HEK293T (cell line): ENCODE measurements around the gene SEL1L3.

Experiments used
- CTCF ChIA-PET: fragments of 350-600 bp; formaldehyde crosslinking; extraction: SDS; loops from one replicate; lab custom pipeline; 2021; ENCODE audit warnings: antibody characterized with exemption, inconsistent platforms; lab: Yijun Ruan, JAX
- POLR2A ChIA-PET: fragments of 350-600 bp; formaldehyde crosslinking; extraction: SDS; loops from one replicate; lab custom pipeline; 2020; ENCODE audit warnings: antibody characterized with exemption, inconsistent platforms; lab: Yijun Ruan, JAX
- DNase-seq: peaks from one replicate; pipeline ENCODE4 v3.0.0; 2012; ENCODE audit warnings: mixed read lengths; ENCODE audit errors: extremely low spot score
- ARNT ChIP-seq: fragments of 450-650 bp; IDR thresholded peaks from 2 replicates; pipeline ENCODE4 v1.6.1; 2017; ENCODE audit warnings: mild to moderate bottlenecking
- BHLHE40 ChIP-seq: fragments of 450-650 bp; IDR thresholded peaks from 2 replicates; pipeline ENCODE4 v1.6.1; 2016; ENCODE audit warnings: mild to moderate bottlenecking, moderate library complexity, borderline replicate concordance
- CTBP1 ChIP-seq: fragments of 450-650 bp; IDR thresholded peaks from 2 replicates; pipeline ENCODE4 v1.6.1; 2016; ENCODE audit warnings: borderline replicate concordance
- ELF4 ChIP-seq: fragments of 450-650 bp; IDR thresholded peaks from 2 replicates; pipeline ENCODE4 v1.6.1; 2017; ENCODE audit warnings: antibody characterized with exemption
- FOXA1 ChIP-seq: fragments of 450-650 bp; IDR thresholded peaks from 2 replicates; pipeline ENCODE4 v1.6.1; 2016; ENCODE audit warnings: mild to moderate bottlenecking
- FOXK2 ChIP-seq: fragments of 450-650 bp; IDR thresholded peaks from 2 replicates; pipeline ENCODE4 v1.6.1; 2016; ENCODE audit warnings: mild to moderate bottlenecking
- FOXM1 ChIP-seq: fragments of 450-650 bp; IDR thresholded peaks from 2 replicates; pipeline ENCODE4 v1.6.1; 2017; ENCODE audit warnings: mild to moderate bottlenecking, borderline replicate concordance
- HDGF ChIP-seq: fragments of 450-650 bp; IDR thresholded peaks from 2 replicates; pipeline ENCODE4 v1.6.1; 2017; ENCODE audit warnings: antibody characterized with exemption, borderline replicate concordance
- L3MBTL2 ChIP-seq: fragments of 450-650 bp; conservative IDR thresholded peaks from 2 replicates; pipeline ENCODE4 v1.6.1; 2016; ENCODE audit warnings: mild to moderate bottlenecking
- LEF1 ChIP-seq: fragments of 450-650 bp; IDR thresholded peaks from 2 replicates; pipeline ENCODE4 v1.6.1; 2017; ENCODE audit warnings: mild to moderate bottlenecking, borderline replicate concordance
- NFRKB ChIP-seq: fragments of 450-650 bp; IDR thresholded peaks from 2 replicates; pipeline ENCODE4 v1.6.1; 2016; ENCODE audit warnings: mild to moderate bottlenecking, moderate library complexity
- PKNOX1 ChIP-seq: fragments of 450-650 bp; IDR thresholded peaks from 2 replicates; pipeline ENCODE4 v1.6.1; 2016
- SP1 ChIP-seq: fragments of 450-650 bp; IDR thresholded peaks from 2 replicates; pipeline ENCODE4 v1.6.1; 2017
- SUZ12 ChIP-seq: fragments of 450-650 bp; IDR thresholded peaks from 2 replicates; pipeline ENCODE4 v1.6.1; 2016; ENCODE audit warnings: mild to moderate bottlenecking
- TARDBP ChIP-seq: fragments of 450-650 bp; IDR thresholded peaks from 2 replicates; pipeline ENCODE4 v1.6.1; 2016
- ZNF384 ChIP-seq: fragments of 450-650 bp; IDR thresholded peaks from 2 replicates; pipeline ENCODE4 v1.6.1; 2016

The SEL1L3 gene

GRCh38 chr4:25826074-25826752, 36.6 kb downstream of the SEL1L3 start:
- ChIA-PET POLR2A (no interaction called here), CTCF (no interaction called here)
- no peak for DNase-seq
- TF ChIP-seq PKNOX1 (no peak), LEF1 (no peak), CTBP1 (no peak), ZNF384 (no peak), FOXM1 (no peak), SUZ12 (no peak), TARDBP (no peak), NFRKB (no peak), HDGF (no peak), L3MBTL2 (no peak), ARNT (no peak), FOXK2 (no peak), ELF4 (no peak), BHLHE40 (no peak), SP1 (no peak), FOXA1 (no peak)

GRCh38 chr4:25823632-25824031, 39.2 kb downstream of the SEL1L3 start:
- DNase-seq, result no peak
- ChIA-PET CTCF (no interaction called here), POLR2A (no interaction called here)

GRCh38 chr4:25821899-25822298, 40.9 kb downstream of the SEL1L3 start:
- DNase-seq, result no peak
- ChIA-PET POLR2A (no interaction called here), CTCF (no interaction called here)
- TF ChIP-seq CTBP1 (no peak), ZNF384 (no peak), HDGF (no peak), TARDBP (no peak), L3MBTL2 (no peak), SP1 (no peak), BHLHE40 (no peak), ARNT (no peak), PKNOX1 (no peak), SUZ12 (no peak), LEF1 (no peak), ELF4 (no peak), FOXK2 (no peak), FOXM1 (no peak), NFRKB (no peak), FOXA1 (no peak)

More at GRCh38 chr4:25823632-25824031, 39.2 kb downstream of the SEL1L3 start:
- TF ChIP-seq FOXK2, result no peak
- no peak for TF ChIP-seq SP1
- TF ChIP-seq BHLHE40, result no peak
- no peak for TF ChIP-seq PKNOX1
- TF ChIP-seq HDGF, result no peak
- no peak for TF ChIP-seq CTBP1
- TF ChIP-seq NFRKB, result no peak
- TF ChIP-seq ZNF384, result no peak
- TF ChIP-seq L3MBTL2, result no peak
- TF ChIP-seq LEF1, result no peak
- TF ChIP-seq FOXA1, result no peak
- TF ChIP-seq FOXM1, result no peak
- no peak for TF ChIP-seq ELF4

GRCh38 chr4:25821267-25821666, 41.5 kb downstream of the SEL1L3 start:
- ChIA-PET POLR2A (no interaction called here), CTCF (no interaction called here)
- no peak for DNase-seq
- no peak for TF ChIP-seq ARNT
- no peak for TF ChIP-seq SP1
- TF ChIP-seq FOXM1, result no peak
- no peak for TF ChIP-seq FOXK2
- no peak for TF ChIP-seq FOXA1
- TF ChIP-seq TARDBP, result no peak
- no peak for TF ChIP-seq CTBP1

GRCh38 chr4:25818876-25819275, 43.9 kb downstream of the SEL1L3 start:
- CTCF ChIA-PET, result no interaction called here
- POLR2A ChIA-PET, result no interaction called here
- TF ChIP-seq CTBP1 (no peak), LEF1 (no peak), SUZ12 (no peak), ARNT (no peak), SP1 (no peak), FOXM1 (no peak), ELF4 (no peak), FOXA1 (no peak), BHLHE40 (no peak), FOXK2 (no peak), ZNF384 (no peak), TARDBP (no peak), HDGF (no peak)

GRCh38 chr4:25818371-25818871, 44.4 kb downstream of the SEL1L3 start:
- CTCF ChIA-PET, result no interaction called here
- no peak for DNase-seq
- TF ChIP-seq PKNOX1 (no peak), NFRKB (no peak), ARNT (no peak), LEF1 (no peak), ELF4 (no peak), FOXM1 (no peak), CTBP1 (no peak), TARDBP (no peak), SUZ12 (no peak), SP1 (no peak), FOXA1 (no peak), HDGF (no peak), FOXK2 (no peak), ZNF384 (no peak), BHLHE40 (no peak), L3MBTL2 (no peak)
- POLR2A ChIA-PET, result no interaction called here

More at GRCh38 chr4:25818876-25819275, 43.9 kb downstream of the SEL1L3 start:
- no peak for DNase-seq
